ENCODE data around the gene TJAP1. TPM values are rescaled to one million over a fixed set of nuclear protein-coding genes. Genes with fewer than 3 reads are reported as not detected.
"Not testable (repeated sequence)": the region's sequence is repeated elsewhere in the genome, so short reads cannot be mapped to it uniquely, and the experiment has no call there.

Gene TJAP1
- total RNA-seq, 1 donor from 2014 or later = 36.2 TPM

- intact Hi-C loops (cut with micrococcal nuclease) = no loop called here
Measured at GRCh38 chr6:43523284-43523683, 45.9 kb downstream of the TJAP1 start.

DNA sequence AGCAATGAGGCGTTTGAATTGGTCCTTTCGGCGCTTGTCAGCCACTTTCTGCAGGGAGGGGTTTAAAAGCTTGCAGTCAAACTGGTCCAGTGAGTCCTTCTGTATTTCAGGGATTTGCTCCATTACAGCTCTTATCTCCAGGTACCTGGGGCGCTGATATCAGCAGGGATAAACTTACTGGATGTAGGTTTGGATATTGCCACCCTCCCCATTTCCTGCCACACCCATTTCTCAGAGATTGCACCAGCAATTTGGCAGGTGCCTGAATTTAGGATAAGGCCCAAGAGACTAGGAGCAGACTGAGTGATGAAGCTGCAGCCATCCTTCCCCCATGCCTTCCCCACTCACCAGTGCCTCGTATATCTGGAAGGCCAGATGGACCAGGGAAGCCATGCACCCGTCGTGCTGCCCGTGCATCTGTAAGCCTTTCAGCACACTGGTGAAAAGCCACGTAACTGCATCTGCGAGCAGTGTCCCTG lies 47.2 kb downstream of the TJAP1 start:
- intact Hi-C loops (cut with micrococcal nuclease) = no loop called here

GRCh38 chr6:43532201-43532600 lies 54.8 kb downstream of the TJAP1 start:
- intact Hi-C loops (cut with micrococcal nuclease) = no loop called here

- intact Hi-C loops (cut with micrococcal nuclease) = not testable (repeated sequence)
Measured at GRCh38 chr6:43538986-43539385, 61.6 kb downstream of the TJAP1 start.

- intact Hi-C loops (cut with micrococcal nuclease) = not testable (repeated sequence)
Measured at GRCh38 chr6:43539409-43539808, 62.0 kb downstream of the TJAP1 start.

DNA sequence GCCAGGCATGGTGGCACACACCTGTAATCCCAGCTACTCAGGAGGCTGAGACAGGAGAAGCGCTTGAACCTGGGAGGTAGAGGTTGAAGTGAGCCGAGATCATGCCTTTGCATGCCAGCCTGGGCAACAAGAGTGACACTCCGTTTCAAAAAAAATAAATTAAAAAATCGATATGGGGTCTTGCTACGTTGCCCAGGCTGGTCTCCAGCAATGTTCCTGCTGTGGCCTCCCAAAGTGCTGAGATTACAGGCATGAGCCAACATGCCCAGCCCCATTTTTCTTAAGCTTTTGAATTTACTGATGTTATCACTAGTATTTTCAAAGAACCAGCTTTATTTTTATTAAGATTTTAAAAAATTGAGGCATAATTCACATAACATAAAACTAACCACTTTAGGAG lies 63.1 kb downstream of the TJAP1 start:
- intact Hi-C loops (cut with micrococcal nuclease) = no loop called here

GRCh38 chr6:43541774-43542471 lies 64.6 kb downstream of the TJAP1 start:
- intact Hi-C loops (cut with micrococcal nuclease) = no loop called here

- intact Hi-C loops (cut with micrococcal nuclease) = no loop called here
Measured at GRCh38 chr6:43544461-43544860, 67.1 kb downstream of the TJAP1 start.

DNA sequence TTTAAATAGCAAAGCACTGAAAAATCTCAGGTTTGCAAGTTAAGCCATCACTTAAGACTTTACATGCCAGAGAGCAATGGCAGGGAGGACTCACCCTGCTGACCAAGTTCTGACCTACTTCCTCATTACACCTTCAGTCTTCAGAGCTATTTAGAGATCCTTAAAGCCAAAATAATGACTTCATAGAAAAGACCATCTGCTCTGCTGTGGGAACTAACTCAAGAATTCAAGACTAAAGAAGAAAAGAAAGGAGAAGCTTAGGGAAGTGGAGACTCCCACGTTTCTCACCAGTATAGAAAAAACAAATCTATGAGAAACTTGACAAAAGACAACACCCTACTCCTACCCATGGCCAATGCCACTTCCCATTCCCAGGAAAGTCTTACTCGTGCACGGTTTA lies 69.9 kb downstream of the TJAP1 start:
- intact Hi-C loops (cut with micrococcal nuclease) = no loop called here

Other genes with a start within 250 kb of the TJAP1 start
- gene DNPH1, start 248.1 kb upstream of the TJAP1 start, total RNA-seq = 43.9 and 45.7 TPM in 2 replicates
- 0.18 and 0.20 TPM in 2 replicates for gene TTBK1, start 234.1 kb upstream of the TJAP1 start, total RNA-seq
- not detected in 2 replicates for gene SLC22A7, start 179.3 kb upstream of the TJAP1 start, total RNA-seq
- gene CRIP3, start 168.7 kb upstream of the TJAP1 start, total RNA-seq = 0.23 and 0.34 TPM in 2 replicates
- gene ZNF318, start 107.9 kb upstream of the TJAP1 start, total RNA-seq = 12.1 and 12.2 TPM in 2 replicates
- 51.6 and 52.1 TPM in 2 replicates for gene ABCC10, start 50.0 kb upstream of the TJAP1 start, total RNA-seq
- gene DLK2, start 22.0 kb upstream of the TJAP1 start, total RNA-seq = 0.20 and 0.45 TPM in 2 replicates
- 0.16 and 0.32 TPM in 2 replicates for gene LRRC73, start 32.8 kb downstream of the TJAP1 start, total RNA-seq
- 59.9 and 65.0 TPM in 2 replicates for gene YIPF3, start 39.4 kb downstream of the TJAP1 start, total RNA-seq
- 42.2 and 43.6 TPM in 2 replicates for gene POLR1C, start 39.5 kb downstream of the TJAP1 start, total RNA-seq
- gene XPO5, start 98.5 kb downstream of the TJAP1 start, total RNA-seq = 77.8 and 93.5 TPM in 2 replicates
- gene POLH, start 98.6 kb downstream of the TJAP1 start, total RNA-seq = 58.5 and 65.2 TPM in 2 replicates
- 90.8 and 93.0 TPM in 2 replicates for gene GTPBP2, start 151.7 kb downstream of the TJAP1 start, total RNA-seq
- 39.5 and 40.1 TPM in 2 replicates for gene MAD2L1BP, start 158.3 kb downstream of the TJAP1 start, total RNA-seq
- gene RSPH9, start 167.5 kb downstream of the TJAP1 start, total RNA-seq = 0.11 TPM in 1 of 2 replicates, not detected in the other
- gene MRPS18A, start 210.2 kb downstream of the TJAP1 start, total RNA-seq = 37.4 and 38.6 TPM in 2 replicates

All from T-helper 2 cell treated with Interferon-gamma antibody and Interleukin-4, amounts not matched to agents 100 ng/mL and 5 ng/mL, for 36 hours (primary cell).